Stimulated activated CD8-positive, alpha-beta memory T cell treated with anti-CD3 and anti-CD28 coated beads, Interleukin-4, amount 100 ng/mL, for 48 hours (primary cell): ENCODE measurements around the gene C1orf174.
"Not testable (repeated sequence)": the region's sequence is repeated elsewhere in the genome, so short reads cannot be mapped to it uniquely, and the experiment has no call there.

Experiments used
- DNase-seq: peaks from one replicate; pipeline ENCODE4 v3.0.0-alpha.2; 2020

C1orf174 gene

GRCh38 chr1:3925256-3925655 is 25.2 kb upstream of the C1orf174 start:
- DNase-seq, result no peak

- DNase-seq, result no peak
These were observed 24.8 kb upstream of the C1orf174 start for GRCh38 chr1:3924825-3925220.

DNA sequence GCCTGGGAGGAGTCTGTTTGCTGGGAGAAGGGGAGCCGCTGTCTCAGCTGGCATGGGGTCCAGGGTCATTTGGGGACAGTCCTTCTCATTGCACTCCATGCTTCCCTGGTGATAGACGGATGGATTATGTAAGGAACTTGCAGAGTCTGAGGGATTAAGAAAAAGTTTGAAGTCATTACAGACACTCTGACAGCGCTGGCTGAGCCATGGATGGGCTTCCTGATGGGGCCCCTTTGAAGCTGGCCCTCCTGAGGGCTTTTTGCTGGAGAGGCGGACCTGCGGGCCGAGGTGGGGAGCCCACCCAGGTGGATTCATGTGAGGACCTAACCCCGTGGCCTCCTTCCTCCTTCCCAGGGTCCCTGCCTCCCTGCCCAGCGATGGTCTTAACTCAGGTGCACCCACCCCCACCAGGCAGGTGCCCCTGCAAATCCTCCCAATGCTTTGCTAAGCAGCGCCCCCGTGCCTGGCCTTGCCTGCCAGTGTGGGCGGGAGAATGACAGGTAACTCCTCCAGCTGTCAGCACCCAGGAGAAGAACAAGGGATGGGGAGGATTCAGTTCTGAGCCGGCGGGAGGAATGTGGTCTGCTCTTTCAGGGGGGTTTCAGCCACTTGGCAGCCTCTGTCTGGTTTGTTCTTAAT is 24.2 kb upstream of the C1orf174 start:
- no peak for DNase-seq

GRCh38 chr1:3923378-3924185 is 23.5 kb upstream of the C1orf174 start:
- no peak for DNase-seq

DNA sequence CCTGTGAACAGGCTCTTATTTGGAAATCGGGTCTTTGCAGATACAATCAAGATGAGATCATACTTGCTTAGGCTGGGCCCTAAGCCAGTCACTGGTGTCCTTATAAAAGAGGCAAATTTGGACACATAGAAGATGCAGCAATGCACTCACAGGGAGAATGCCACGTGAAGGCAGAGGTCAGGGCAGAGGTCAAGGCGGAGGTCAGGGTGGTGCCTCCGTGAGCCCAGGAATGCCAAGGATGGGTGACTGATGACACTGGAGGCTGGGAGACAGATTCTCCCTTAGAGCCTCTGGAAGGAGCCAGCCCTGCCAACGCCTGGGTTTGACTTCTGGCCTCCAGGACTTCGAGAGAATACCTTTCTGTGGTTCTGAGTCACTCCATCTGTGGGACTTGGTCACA is 22.8 kb upstream of the C1orf174 start:
- DNase-seq, result no peak

DNA sequence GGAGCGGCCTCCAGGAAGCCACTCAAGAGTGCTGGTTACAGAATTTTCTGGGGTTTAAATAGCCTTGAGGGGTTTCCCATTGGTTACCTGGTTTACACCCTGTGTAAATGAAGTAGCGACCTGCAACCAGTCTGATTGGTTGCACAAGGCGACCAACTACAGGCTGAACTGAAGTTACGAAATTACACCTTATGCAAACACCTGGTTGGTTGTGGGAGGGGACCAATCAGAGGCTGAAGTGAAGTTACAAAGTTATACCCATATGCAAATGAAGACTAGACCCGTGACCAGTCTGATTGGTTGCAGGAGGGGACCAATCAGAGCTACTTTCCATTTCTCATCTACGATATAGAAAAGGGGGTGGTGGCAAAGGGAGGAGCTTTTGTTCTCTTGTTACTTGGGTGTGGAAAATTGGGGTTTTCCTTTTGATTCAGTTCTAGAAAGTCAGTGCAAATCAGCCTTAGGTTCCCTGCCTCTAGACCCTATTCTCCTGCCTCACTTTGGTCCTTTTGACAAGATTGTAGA is 22.2 kb upstream of the C1orf174 start:
- no peak for DNase-seq

- DNase-seq, result no peak
These were observed 21.7 kb upstream of the C1orf174 start for GRCh38 chr1:3921765-3922164.

DNA sequence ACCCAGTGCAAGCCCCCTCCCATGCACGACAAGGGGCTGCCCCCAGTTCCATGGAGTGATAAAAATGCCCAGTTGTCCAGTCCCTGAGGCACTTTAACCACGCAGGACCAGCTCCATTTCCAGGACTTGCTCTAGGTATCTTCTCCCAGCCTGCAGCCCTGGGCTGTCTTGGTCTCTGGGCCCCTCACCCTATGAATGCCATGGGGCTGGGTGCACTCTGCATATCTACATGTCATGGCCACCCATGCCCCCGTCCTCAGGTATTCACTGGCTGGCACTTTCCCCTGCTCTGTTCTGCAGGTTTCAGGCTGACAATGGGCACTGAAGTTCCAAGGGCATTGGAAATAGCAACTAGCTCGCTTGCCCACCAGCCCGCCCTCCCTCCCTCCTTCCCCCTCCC is 19.6 kb upstream of the C1orf174 start:
- no peak for DNase-seq

- DNase-seq, result no peak
These were observed 19.0 kb upstream of the C1orf174 start for GRCh38 chr1:3918966-3919611.

DNA sequence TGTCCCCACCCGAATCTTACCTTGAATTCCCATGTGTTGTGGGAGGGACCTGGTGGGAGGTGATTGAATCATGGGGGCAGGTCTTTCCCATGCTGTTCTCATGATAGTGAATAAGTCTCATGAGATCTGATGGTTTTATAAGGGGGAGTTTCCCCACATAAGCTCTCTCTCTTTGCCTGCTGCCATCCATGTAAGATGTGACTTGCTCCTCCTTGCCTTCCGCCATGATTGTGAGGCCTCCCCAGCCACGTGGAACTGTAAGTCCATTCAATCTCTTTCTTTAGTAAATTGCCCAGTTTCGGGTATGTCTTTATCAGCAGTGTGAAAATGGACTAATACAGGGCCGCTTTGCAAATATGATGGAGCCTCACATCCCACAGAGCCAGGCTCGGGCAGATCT is 18.3 kb upstream of the C1orf174 start:
- DNase-seq, result not testable (repeated sequence)

DNA sequence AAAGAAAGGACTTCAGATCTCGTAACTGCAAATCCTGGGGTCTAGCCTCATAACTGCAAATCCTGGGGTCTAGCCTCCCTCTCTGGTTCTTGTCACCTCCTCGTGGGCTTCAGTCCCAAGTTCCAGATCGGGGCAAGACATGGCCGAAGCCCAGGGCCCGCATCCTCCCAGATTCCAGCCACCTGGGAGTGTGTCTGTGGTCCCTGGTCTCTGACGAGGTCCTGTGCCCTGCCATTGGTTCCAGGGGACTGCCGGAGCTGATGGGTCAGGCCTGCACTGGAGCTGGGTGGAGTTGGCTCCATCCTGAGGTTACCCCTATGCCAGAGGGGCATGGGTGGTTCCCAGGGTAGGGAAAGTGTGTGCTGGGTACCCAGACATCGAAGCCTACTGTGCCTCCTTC is 17.7 kb upstream of the C1orf174 start:
- DNase-seq, result no peak

- DNase-seq, result no peak
These were observed 15.6 kb upstream of the C1orf174 start for GRCh38 chr1:3915551-3916121.

GRCh38 chr1:3914911-3915310 is 14.8 kb upstream of the C1orf174 start:
- no peak for DNase-seq

- DNase-seq, result no peak
These were observed 14.3 kb upstream of the C1orf174 start for GRCh38 chr1:3914331-3914851.

DNA sequence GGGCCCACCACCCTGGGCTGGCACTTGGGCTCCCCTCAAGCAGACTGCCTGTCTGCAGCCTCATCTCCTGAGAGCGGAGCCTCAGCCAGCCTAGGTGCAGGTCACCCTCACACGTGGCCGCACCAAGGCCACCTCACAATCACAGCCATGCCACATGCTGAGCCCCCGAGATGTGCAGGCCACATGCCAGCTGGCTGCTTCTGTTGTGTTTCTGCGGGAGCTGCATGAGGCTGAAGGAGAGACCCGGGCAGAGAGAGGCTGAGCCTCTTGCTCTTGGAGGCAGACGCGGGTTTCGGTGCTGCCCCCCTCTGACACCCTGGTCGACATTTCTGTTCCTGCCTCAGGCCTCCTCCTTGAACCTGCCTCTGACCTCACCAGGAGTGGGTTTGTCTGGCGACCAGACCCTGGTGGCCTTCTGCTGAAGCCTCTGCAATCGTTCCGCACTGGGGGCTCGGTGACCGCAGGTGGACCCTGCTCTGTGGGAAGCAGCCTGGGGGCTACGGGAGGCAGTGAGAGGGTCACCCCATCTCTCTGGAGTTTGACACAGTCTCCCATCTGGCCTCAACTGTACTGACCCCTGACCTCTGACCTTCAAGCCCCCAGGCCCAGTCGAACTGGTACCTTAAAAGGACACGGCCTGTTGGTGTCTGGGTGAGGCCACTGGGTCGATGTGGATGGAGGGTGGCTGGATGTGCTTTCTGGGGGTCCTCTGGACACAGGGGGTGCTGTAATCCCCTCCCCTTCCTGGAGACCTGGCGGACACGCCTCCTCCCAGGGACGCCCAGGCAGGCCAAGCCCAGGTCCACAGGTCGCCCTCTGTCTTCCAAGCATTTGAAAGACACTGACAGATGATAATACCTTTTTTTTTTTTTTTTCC is 13.0 kb upstream of the C1orf174 start:
- DNase-seq, result no peak

DNA sequence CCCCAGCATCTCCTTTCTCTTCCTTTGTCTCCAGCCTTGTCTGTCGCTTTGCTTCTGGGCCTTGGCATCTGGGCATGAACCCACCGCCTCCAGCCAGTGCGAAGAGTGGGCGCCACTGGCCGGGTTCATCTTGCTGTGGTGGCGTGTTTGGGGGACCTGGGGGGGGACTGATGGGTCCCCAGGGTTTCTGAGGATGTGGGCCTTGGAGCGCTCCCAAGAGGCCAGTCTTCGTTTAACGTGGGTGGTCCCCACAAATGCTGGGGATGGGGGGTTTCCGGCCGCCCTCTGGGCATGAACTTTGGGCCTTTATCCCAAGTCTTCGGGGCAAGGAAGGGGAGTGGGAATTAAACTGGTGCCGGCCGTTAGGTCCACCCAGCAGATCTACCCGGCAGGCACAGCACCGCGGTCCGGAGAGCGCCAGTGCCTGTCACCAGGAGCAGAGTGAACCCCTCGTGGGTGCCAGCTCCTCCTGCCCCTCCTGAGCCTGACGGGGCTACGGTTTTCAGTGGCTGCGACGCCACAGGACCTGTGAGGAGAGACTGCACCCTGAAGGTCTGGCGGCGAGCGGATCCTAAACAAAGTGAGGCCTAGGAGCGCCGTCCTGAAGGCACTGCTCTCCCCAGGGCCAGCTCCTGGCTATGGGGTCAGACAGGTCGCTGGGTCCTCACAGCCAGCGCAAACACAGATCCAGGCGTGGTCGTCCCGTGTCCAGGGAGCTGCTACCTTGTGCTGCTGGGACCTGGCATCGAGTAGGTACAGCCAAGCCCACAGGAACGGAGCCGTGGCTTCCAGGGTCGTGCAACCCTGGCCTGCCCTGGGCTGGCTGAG is 12.1 kb upstream of the C1orf174 start:
- no peak for DNase-seq

- peak; percentile 87 for DNase-seq
These were observed 11.1 kb upstream of the C1orf174 start for GRCh38 chr1:3910857-3911845.

GRCh38 chr1:3910049-3910731 is 10.1 kb upstream of the C1orf174 start:
- no peak for DNase-seq

DNA sequence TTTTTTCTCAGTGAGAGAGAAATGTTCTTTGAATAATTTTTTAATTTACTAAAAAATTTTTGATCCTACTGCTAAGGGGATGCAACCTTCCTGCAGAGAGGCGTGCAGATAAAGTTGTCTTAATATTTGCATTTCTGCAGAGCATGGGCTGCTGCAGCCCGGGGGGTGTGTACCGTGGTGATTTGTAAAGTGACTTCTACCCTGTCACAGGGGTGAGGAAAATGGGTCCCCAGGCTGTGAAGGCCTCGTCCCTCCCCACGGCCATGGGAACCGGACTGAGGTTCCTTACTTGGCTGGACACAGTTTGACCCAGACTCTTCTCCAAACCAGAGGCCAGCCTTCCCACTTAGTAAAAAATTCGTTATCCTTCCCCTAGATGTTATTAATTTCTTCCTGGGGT is 9.5 kb upstream of the C1orf174 start:
- no peak for DNase-seq
